ENCODE measurements around the gene LDLRAD3.

DNA sequence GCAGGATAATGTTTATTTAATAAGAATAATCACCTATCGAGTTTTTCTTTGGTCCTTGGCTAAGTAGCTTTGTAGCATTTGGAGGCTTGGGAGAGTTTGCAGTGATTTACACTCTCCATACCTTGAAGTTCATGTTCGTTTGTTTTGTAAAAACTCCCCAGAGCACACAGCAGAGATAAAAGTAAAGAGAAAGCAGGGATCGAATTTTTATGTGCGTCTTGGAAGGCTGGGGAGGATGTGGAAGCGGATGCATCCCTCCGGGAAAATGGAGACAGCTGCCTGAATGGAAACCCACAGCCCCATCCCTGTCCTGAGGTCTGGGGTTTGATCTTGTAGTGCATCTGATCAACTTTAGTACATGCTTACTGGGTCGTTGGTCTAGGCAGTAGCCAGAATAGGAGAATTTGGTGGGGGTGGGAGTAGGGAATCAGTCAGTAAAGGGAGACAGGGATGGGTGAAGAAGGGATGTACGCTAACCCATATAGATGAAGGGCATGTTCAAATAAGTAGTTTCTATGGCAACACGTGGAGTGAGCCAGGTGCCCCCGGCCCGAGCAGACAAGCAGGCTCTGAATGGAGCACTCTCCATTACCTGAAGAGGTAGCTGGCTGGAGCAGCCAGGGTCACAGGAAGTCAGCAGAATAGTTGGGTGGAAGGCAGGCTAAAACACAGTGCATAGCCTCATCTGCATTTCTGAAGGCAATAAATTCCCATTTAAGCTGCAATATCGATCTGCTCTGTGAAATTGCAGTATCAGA lies 197.5 kb downstream of the LDLRAD3 start:
- TF ChIP-seq, protein P1, sequence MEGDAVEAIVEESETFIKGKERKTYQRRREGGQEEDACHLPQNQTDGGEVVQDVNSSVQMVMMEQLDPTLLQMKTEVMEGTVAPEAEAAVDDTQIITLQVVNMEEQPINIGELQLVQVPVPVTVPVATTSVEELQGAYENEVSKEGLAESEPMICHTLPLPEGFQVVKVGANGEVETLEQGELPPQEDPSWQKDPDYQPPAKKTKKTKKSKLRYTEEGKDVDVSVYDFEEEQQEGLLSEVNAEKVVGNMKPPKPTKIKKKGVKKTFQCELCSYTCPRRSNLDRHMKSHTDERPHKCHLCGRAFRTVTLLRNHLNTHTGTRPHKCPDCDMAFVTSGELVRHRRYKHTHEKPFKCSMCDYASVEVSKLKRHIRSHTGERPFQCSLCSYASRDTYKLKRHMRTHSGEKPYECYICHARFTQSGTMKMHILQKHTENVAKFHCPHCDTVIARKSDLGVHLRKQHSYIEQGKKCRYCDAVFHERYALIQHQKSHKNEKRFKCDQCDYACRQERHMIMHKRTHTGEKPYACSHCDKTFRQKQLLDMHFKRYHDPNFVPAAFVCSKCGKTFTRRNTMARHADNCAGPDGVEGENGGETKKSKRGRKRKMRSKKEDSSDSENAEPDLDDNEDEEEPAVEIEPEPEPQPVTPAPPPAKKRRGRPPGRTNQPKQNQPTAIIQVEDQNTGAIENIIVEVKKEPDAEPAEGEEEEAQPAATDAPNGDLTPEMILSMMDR (IDR thresholded peaks at IDR 0.05): no peak
- TF ChIP-seq EZH2phosphoT487 (IDR thresholded peaks at IDR 0.05) (no peak), EZH2 (IDR thresholded peaks at IDR 0.05) (no peak)
